ENCODE results near the gene PTPRE.
A peak's percentile ranks its signal among the peaks of the same experiment; 100 is the strongest.
"Not testable (repeated sequence)": the region's sequence is repeated elsewhere in the genome, so short reads cannot be mapped to it uniquely, and the experiment has no call there.

PTPRE gene

GRCh38 chr10:127986531-127987466, 79.9 kb downstream of the PTPRE start:
- H3K9ac ChIP-seq (ENCODE audit: low read length): no peak overlapping the region
- H3K27me3 ChIP-seq (ENCODE audit: control insufficient read depth, insufficient read depth, low read length): no peaks in the 10 kb centered on the region
- peaks cover 2% of the 10 kb centered on the region for H3K4me1 ChIP-seq (ENCODE audit: control insufficient read depth, insufficient read depth, low read length)
- H3K36me3 ChIP-seq (ENCODE audit: control insufficient read depth, insufficient read depth, low read length): no peaks in the 10 kb centered on the region
- no peak overlapping the region for H3K4me3 ChIP-seq (ENCODE audit: low read length)
- no peak overlapping the region for H3K27ac ChIP-seq (ENCODE audit: low read depth, low read length)

GRCh38 chr10:127987467-127988380, 80.8 kb downstream of the PTPRE start:
- Histone ChIP-seq H3K36me3 (ENCODE audit: control insufficient read depth, insufficient read depth, low read length) (no peaks in the 10 kb centered on the region), H3K27me3 (ENCODE audit: control insufficient read depth, insufficient read depth, low read length) (no peaks in the 10 kb centered on the region), H3K27ac (ENCODE audit: low read depth, low read length) (no peak overlapping the region), H3K4me3 (ENCODE audit: low read length) (no peak overlapping the region), H3K4me1 (ENCODE audit: control insufficient read depth, insufficient read depth, low read length) (peaks cover 2% of the 10 kb centered on the region), H3K9ac (ENCODE audit: low read length) (no peak overlapping the region)

- peaks cover 2% of the 10 kb centered on the region for H3K4me1 ChIP-seq (ENCODE audit: control insufficient read depth, insufficient read depth, low read length)
- no peak overlapping the region for H3K9ac ChIP-seq (ENCODE audit: low read length)
- no peak overlapping the region for H3K4me3 ChIP-seq (ENCODE audit: low read length)
- H3K36me3 ChIP-seq (ENCODE audit: control insufficient read depth, insufficient read depth, low read length): no peaks in the 10 kb centered on the region
- peak overlapping the region; percentile 40 for H3K27ac ChIP-seq (ENCODE audit: low read depth, low read length)
- no peaks in the 10 kb centered on the region for H3K27me3 ChIP-seq (ENCODE audit: control insufficient read depth, insufficient read depth, low read length)
These were observed 82.6 kb downstream of the PTPRE start for GRCh38 chr10:127989481-127990012.

GRCh38 chr10:127990132-127990788, 83.4 kb downstream of the PTPRE start:
- not testable (repeated sequence) for H3K4me1 ChIP-seq (ENCODE audit: control insufficient read depth, insufficient read depth, low read length); H3K27me3 ChIP-seq (ENCODE audit: control insufficient read depth, insufficient read depth, low read length); H3K36me3 ChIP-seq (ENCODE audit: control insufficient read depth, insufficient read depth, low read length); H3K4me3 ChIP-seq (ENCODE audit: low read length); H3K9ac ChIP-seq (ENCODE audit: low read length)
- H3K27ac ChIP-seq (ENCODE audit: low read depth, low read length): peak overlapping the region; percentile 45

- peak overlapping the region; percentile 4 for H3K27ac ChIP-seq (ENCODE audit: low read depth, low read length)
- no peak overlapping the region for H3K9ac ChIP-seq (ENCODE audit: low read length)
- H3K36me3 ChIP-seq (ENCODE audit: control insufficient read depth, insufficient read depth, low read length): no peaks in the 10 kb centered on the region
- no peaks in the 10 kb centered on the region for H3K27me3 ChIP-seq (ENCODE audit: control insufficient read depth, insufficient read depth, low read length)
- no peak overlapping the region for H3K4me3 ChIP-seq (ENCODE audit: low read length)
- peaks cover 2% of the 10 kb centered on the region for H3K4me1 ChIP-seq (ENCODE audit: control insufficient read depth, insufficient read depth, low read length)
These were observed 84.1 kb downstream of the PTPRE start for GRCh38 chr10:127990846-127991542.

GRCh38 chr10:127991543-127992255, 84.8 kb downstream of the PTPRE start:
- H3K36me3 ChIP-seq (ENCODE audit: control insufficient read depth, insufficient read depth, low read length): no peaks in the 10 kb centered on the region
- no peak overlapping the region for H3K9ac ChIP-seq (ENCODE audit: low read length)
- peaks cover 2% of the 10 kb centered on the region for H3K4me1 ChIP-seq (ENCODE audit: control insufficient read depth, insufficient read depth, low read length)
- no peaks in the 10 kb centered on the region for H3K27me3 ChIP-seq (ENCODE audit: control insufficient read depth, insufficient read depth, low read length)
- H3K4me3 ChIP-seq (ENCODE audit: low read length): no peak overlapping the region
- peak overlapping the region; percentile 19 for H3K27ac ChIP-seq (ENCODE audit: low read depth, low read length)

GRCh38 chr10:127992376-127992775, 85.5 kb downstream of the PTPRE start:
- Histone ChIP-seq H3K4me3 (ENCODE audit: low read length) (no peak overlapping the region), H3K27ac (ENCODE audit: low read depth, low read length) (no peak overlapping the region), H3K27me3 (ENCODE audit: control insufficient read depth, insufficient read depth, low read length) (no peaks in the 10 kb centered on the region), H3K4me1 (ENCODE audit: control insufficient read depth, insufficient read depth, low read length) (peaks cover 2% of the 10 kb centered on the region), H3K9ac (ENCODE audit: low read length) (no peak overlapping the region), H3K36me3 (ENCODE audit: control insufficient read depth, insufficient read depth, low read length) (no peaks in the 10 kb centered on the region)

GRCh38 chr10:127993056-127993690, 86.3 kb downstream of the PTPRE start:
- Histone ChIP-seq H3K9ac (ENCODE audit: low read length) (no peak overlapping the region), H3K36me3 (ENCODE audit: control insufficient read depth, insufficient read depth, low read length) (no peaks in the 10 kb centered on the region), H3K27ac (ENCODE audit: low read depth, low read length) (no peak overlapping the region), H3K4me1 (ENCODE audit: control insufficient read depth, insufficient read depth, low read length) (peaks cover 2% of the 10 kb centered on the region), H3K27me3 (ENCODE audit: control insufficient read depth, insufficient read depth, low read length) (no peaks in the 10 kb centered on the region), H3K4me3 (ENCODE audit: low read length) (no peak overlapping the region)

GRCh38 chr10:127995939-127996338, 89.0 kb downstream of the PTPRE start:
- no peaks in the 10 kb centered on the region for H3K36me3 ChIP-seq (ENCODE audit: control insufficient read depth, insufficient read depth, low read length)
- no peak overlapping the region for H3K4me3 ChIP-seq (ENCODE audit: low read length)
- no peak overlapping the region for H3K27ac ChIP-seq (ENCODE audit: low read depth, low read length)
- no peaks in the 10 kb centered on the region for H3K4me1 ChIP-seq (ENCODE audit: control insufficient read depth, insufficient read depth, low read length)
- no peaks in the 10 kb centered on the region for H3K27me3 ChIP-seq (ENCODE audit: control insufficient read depth, insufficient read depth, low read length)
- H3K9ac ChIP-seq (ENCODE audit: low read length): no peak overlapping the region

- peak overlapping the region; percentile 10 for H3K27ac ChIP-seq (ENCODE audit: low read depth, low read length)
- H3K4me3 ChIP-seq (ENCODE audit: low read length): no peak overlapping the region
- H3K36me3 ChIP-seq (ENCODE audit: control insufficient read depth, insufficient read depth, low read length): no peaks in the 10 kb centered on the region
- no peaks in the 10 kb centered on the region for H3K4me1 ChIP-seq (ENCODE audit: control insufficient read depth, insufficient read depth, low read length)
- H3K27me3 ChIP-seq (ENCODE audit: control insufficient read depth, insufficient read depth, low read length): no peaks in the 10 kb centered on the region
- H3K9ac ChIP-seq (ENCODE audit: low read length): no peak overlapping the region
These were observed 89.7 kb downstream of the PTPRE start for GRCh38 chr10:127996586-127996985.

GRCh38 chr10:127997271-127997670, 90.4 kb downstream of the PTPRE start:
- no peaks in the 10 kb centered on the region for H3K27me3 ChIP-seq (ENCODE audit: control insufficient read depth, insufficient read depth, low read length)
- H3K27ac ChIP-seq (ENCODE audit: low read depth, low read length): peak overlapping the region; percentile 42
- no peaks in the 10 kb centered on the region for H3K4me1 ChIP-seq (ENCODE audit: control insufficient read depth, insufficient read depth, low read length)
- no peak overlapping the region for H3K4me3 ChIP-seq (ENCODE audit: low read length)
- H3K9ac ChIP-seq (ENCODE audit: low read length): no peak overlapping the region
- H3K36me3 ChIP-seq (ENCODE audit: control insufficient read depth, insufficient read depth, low read length): no peaks in the 10 kb centered on the region
